GM19455 (cell line): Measurements from ENCODE around the gene HMGN3.
"Not testable (repeated sequence)": the region's sequence is repeated elsewhere in the genome, so short reads cannot be mapped to it uniquely, and the experiment has no call there.

Source experiments
- ATAC-seq: cut with Tn5 transposase; IDR thresholded peaks from one replicate; pipeline ENCODE4 v1.9.1; 2021; ENCODE audit not compliant: unreplicated experiment

The HMGN3 gene

DNA sequence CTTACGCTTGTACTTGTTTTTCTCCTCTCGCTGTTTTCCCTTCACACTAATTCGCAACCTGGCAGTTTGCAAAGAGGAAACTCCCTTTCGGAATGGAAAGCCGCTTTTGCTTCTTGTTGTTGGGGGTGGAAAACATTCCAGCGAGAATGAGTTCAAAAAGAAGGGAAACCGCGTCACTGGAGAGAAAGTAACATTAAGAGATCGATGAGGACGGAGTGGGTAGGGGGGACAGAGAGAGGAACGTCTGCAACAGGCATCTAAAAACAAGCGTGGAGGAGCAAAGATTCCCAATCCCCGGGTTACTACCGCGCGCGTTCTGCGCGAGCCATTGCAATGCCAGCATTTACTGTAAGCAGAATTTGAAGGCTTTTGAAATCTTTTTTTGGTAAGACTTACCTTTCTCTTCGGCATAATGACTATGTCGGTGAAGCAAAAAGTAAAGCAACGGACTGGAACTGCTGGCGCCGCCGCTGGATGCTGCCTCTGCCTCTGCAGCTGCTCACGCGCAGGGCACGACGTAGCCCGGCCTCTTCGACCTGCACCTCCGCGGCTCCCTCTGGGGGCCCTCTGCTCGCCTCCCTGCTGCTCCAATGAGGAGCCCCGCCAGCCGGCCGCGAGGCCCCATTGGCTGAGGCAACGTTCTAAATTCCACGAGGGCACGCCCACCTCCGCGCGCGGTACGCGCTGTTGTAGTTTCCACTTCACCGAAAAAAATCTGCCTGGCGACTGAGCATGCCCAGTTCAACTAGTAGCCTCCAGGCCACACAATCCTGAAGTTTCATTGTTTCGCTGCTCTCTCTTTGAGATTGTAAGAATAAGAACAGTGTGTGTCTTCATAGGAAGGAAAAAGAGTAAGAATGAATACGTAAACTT lies at the start of gene HMGN3:
Gene HMGN3 (minus strand): TSS at position 533 of the 873 bp plus-strand sequence.
- ATAC-seq = peak; percentile 91

DNA sequence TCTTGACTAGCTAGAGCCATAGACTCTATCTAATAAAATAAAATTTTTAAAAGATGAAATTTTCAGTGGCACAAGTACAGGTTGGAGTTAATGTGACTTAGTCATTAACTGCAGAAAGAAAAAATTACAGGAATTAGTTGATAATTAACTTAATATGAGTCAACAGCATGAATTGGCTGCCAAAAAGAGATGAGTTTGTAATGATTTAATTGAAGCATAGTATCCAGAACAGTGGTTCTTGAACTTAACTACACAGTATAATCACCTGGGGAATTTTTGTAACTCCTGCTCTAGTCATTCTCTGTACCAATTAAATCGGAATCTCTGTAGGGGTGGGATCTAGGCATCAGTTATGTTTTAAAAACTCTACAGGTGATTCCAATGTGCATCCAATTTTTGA lies 46.3 kb upstream of the HMGN3 start:
- no peak for ATAC-seq

DNA sequence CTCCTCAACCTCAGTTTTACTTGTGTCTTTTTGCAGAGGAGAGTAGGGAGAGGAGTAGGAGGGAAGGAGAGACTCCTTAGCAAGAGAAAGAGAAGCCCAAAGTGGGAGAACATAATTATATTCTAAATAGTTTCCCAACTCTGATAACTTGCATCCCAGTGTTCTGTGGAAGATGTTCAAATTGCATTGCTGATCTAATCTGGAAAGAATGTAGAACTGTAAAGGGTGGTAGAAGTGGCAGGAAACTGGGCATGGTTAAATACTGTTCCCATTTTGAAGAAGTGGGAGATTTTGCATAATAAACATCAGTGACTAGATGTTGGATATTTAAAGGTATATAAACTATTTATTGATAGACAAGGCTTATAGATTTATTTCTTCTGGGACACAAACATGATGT lies 42.6 kb upstream of the HMGN3 start:
- ATAC-seq = no peak

- no peak for ATAC-seq
These were observed 35.4 kb upstream of the HMGN3 start for GRCh38 chr6:79269877-79270276.

- ATAC-seq = no peak
These were observed 32.6 kb upstream of the HMGN3 start for GRCh38 chr6:79267128-79267527.

GRCh38 chr6:79266051-79266450 lies 31.6 kb upstream of the HMGN3 start:
- no peak for ATAC-seq

- ATAC-seq = no peak
These were observed 28.9 kb upstream of the HMGN3 start for GRCh38 chr6:79263359-79263758.

- ATAC-seq = no peak
These were observed 27.2 kb upstream of the HMGN3 start for GRCh38 chr6:79261666-79262065.

- no peak for ATAC-seq
These were observed 26.3 kb upstream of the HMGN3 start for GRCh38 chr6:79260772-79261171.

DNA sequence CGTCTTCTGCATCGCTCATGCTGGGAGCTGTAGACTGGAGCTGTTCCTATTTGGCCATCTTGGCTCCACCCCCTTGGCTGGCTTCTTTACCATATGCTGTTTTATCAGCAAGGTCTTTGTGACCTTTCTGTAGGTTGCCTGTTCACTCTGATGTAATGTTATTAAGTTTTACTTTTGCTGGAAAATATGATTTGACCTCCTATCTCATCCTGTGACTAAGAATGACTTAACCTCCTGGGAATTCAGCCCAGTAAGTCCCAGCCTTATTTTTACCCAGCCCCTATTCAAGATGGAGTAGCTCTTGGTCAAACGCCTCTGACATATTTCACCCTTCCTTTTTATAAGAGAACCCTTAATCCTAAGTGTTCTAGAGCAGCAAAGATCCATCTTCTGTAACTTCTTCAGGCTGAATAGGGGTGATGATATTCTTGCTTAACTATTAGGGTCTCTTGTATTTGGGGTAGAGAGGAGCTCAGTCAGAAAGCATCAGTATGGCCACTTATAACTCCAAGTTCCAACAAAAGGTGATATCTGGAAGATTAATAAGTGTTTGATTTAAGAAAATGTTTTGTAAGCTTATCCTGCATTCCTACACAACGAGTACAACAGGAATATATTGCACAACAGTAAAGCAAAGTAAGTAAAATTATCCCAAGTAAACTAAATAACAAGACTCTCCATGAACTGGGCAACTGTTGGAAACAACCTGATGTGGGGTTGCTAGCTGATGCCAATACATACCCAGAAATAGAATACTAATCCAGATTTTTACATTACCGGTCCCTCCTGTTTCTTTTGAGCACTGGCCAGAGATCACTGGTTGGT lies 23.1 kb upstream of the HMGN3 start:
- ATAC-seq = no peak

DNA sequence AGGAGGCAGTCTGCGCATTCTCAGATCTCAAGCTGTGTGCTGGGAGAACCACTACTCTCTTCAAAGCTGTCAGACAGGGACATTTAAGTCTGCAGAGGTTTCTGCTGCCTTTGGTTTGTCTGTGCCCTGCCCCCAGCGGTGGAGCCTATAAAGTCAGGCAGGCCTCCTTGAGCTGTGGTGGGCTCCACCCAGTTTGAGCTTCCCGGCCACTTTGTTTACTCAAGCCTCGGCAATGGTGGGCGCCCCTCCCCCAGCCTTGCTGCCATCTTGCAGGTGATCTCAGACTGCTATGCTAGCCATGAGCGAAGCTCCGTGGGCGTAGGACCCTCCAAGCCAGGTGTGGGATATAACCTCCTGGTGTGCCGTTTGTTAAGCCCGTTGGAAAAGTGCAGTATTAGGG lies 22.3 kb upstream of the HMGN3 start:
- not testable (repeated sequence) for ATAC-seq

GRCh38 chr6:79255086-79255485 lies 20.6 kb upstream of the HMGN3 start:
- not testable (repeated sequence) for ATAC-seq

GRCh38 chr6:79250559-79250958 lies 16.1 kb upstream of the HMGN3 start:
- no peak for ATAC-seq

DNA sequence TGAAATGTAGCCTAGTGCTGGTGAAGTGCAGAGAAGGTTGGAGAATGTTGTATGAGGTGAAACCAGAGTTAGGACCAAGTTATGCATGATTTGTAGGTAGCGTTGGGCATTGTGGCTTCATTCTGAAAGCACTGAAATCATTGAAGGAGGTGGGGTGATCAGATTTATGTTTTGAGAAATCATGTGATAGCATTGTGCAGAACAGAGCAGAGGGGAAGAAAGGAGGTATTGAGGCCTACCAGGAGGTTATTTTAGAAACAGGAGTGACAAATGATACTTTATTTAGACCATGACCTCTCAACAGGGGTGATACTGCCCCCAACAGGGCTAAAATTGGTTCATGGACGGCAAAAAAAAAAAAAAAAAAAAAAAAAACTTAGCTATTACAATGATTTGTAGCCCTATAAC lies 15.6 kb upstream of the HMGN3 start:
- ATAC-seq = no peak

GRCh38 chr6:79249136-79249535 lies 14.7 kb upstream of the HMGN3 start:
- ATAC-seq = no peak

DNA sequence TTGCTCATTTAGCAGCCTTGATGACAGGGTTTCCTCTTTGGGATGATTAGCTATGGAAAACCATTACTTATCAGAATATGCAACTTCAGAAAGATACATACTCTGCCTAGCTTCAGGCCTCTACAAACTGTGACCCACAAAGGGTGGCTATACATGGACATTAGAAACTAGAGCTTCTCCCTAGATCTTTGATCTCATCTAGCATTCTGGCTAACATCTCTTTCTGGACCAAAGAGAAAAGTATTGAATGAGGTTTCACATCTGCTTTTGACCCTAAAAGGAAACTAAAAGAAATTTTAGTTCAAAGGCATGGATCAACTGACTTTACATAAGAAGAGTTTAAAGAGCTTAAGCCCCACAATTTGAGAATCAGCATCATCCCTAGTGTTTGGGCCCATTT lies 12.4 kb upstream of the HMGN3 start:
- ATAC-seq = peak; percentile 77

DNA sequence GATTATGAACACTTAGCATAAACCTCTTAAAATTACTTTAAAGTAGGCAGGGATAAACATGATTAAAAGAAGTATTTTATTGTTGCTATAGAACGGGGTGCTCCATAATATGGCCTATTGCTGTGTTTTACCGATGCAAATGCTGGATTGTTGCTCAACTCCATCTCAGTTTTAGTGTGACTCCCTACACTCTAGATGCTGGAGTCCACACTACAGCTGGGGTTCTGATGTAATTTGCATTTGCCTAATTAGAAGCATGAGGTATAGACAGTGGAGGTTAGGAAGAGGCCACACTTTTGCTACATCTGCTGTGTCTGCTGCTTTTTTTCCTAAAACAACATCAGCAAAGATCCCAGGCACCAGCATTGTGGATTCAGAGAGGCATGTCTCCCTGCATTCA lies 6.7 kb upstream of the HMGN3 start:
- ATAC-seq = no peak

- ATAC-seq = no peak
These were observed 6.0 kb upstream of the HMGN3 start for GRCh38 chr6:79240509-79240908.

GRCh38 chr6:79239536-79240168 lies 5.2 kb upstream of the HMGN3 start:
- peak; percentile 66 for ATAC-seq

DNA sequence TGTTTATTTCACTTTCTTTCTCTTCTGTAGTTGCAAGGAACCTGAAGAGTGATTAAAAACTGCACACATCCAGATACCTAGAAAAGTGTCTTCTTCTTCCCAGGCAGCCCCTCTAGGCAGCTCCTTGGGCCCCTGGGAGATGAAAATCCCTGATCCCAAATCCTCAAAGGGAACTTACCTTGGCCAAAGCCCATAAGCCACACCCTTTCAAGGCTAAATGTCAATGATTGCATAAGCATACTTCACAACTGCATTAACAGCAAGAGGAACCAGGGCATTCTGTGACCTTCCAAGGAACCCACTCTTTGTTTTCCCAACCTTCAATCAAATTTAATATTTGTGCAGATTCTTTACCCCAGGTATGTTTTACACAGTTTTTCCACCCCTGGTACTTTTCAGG lies 4.4 kb upstream of the HMGN3 start:
- ATAC-seq = no peak

DNA sequence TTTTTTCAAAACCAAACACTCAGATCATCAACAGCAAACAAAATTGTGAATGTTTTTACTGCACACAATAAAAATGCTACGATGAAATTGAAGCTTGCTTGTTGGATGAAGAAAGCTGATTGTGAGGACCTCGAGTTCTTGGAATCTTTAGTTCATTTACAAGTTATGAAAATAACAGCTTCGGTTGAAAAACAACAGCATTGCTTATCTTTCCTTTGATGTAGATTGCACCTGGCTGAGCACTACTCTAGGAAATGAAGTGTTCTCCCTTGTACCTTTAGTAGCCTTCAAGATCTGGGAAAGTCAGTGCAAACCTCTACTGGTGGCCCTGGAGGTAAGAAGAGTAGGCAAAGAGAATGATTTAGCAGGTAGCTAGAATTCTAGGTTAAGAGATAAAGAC lies 2.2 kb upstream of the HMGN3 start:
- no peak for ATAC-seq
